Suprapubic skin (tissue), 3 donors: ENCODE measurements around the gene ZNF592.

Source experiments
- EP300 ChIP-seq: sonication (generic); formaldehyde crosslinking; IDR thresholded peaks from one replicate; pipeline ENCODE4 v1.6.1; 2017; ENCODE audit warnings: antibody characterized with exemption
- POLR2A ChIP-seq, 2 donors: fragments of 450-650 bp; IDR thresholded peaks; one replicate each; pipeline ENCODE4 v1.6.1; 2017; ENCODE audit warnings: antibody characterized with exemption in 2 of 2, mild to moderate bottlenecking in 2 of 2, moderate library complexity in 2 of 2
- TF ChIP-seq, protein P1 (sequence below), 2 donors: fragments of 200-600 bp in 1 of 2; fragments of 450-650 bp in 1 of 2; sonication (generic) in 1 of 2; IDR thresholded peaks; one replicate each; pipeline ENCODE4 v1.5.1; 2016 to 2019; ENCODE audit warnings: antibody characterized with exemption in 2 of 2, mild to moderate bottlenecking in 1 of 2, moderate library complexity in 1 of 2

DNA sequence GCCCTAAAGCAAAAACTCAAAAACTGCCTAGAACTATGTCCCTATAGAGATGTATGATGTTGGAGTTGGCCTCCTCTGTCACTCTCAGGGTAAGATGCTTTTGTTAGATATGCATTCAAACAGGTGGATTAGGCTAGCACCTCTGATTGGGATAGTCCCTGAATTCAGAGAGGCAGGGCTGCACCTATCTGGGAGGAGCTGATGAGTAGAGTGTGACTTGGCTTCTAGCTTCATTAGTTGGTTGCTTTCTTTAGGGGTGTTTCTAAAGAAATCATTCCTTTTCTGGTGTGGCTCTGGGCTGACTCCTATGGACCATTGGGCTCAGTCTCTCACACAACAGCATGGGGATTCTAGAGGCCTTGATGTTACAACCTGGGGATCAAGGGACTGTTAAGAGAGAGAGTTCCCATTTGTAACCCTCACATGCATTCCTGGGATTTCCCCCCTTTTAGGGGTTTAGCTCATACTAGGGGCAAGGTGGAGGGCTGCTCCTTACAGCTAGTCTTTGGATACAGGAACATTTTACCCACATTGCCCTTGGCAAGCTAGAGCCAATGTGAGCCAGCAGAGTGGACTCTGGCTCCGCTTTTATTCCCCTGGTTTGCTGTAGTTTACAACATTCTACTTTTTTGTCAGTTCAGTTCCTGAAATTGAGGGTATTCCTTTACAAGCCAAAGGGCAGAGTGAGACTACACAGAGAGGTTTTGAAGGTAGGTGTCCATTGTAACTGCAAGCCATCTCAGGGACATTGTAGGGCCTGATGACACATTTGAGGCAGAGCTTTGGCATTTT is 7.5 kb downstream of the ZNF592 start:
- TF ChIP-seq POLR2A (IDR thresholded peaks at IDR 0.05) (no peak), EP300 (no peak)
- TF ChIP-seq, protein P1, sequence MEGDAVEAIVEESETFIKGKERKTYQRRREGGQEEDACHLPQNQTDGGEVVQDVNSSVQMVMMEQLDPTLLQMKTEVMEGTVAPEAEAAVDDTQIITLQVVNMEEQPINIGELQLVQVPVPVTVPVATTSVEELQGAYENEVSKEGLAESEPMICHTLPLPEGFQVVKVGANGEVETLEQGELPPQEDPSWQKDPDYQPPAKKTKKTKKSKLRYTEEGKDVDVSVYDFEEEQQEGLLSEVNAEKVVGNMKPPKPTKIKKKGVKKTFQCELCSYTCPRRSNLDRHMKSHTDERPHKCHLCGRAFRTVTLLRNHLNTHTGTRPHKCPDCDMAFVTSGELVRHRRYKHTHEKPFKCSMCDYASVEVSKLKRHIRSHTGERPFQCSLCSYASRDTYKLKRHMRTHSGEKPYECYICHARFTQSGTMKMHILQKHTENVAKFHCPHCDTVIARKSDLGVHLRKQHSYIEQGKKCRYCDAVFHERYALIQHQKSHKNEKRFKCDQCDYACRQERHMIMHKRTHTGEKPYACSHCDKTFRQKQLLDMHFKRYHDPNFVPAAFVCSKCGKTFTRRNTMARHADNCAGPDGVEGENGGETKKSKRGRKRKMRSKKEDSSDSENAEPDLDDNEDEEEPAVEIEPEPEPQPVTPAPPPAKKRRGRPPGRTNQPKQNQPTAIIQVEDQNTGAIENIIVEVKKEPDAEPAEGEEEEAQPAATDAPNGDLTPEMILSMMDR (IDR thresholded peaks at IDR 0.05), result no peak
